ENCODE measurements around the gene RHEX.

RHEX gene

DNA sequence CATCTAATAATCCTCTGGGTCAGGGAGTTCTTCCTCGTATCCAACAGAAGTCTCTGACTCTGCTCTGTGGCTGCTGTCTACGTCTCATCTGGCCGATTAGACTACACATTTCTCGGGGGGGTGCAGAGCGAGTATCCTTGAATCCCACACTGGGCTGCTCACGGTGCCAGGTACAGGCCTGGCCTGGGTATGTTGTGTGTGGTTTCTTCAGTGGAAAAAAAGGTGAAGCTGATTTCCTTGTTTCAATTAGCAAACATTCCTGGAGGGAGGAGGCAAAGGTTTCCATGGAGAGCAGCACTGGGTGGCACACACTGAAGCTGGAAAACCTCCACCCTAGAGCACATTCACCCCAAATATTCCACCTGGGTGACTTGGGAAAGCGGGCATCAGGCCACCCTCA is 47.7 kb upstream of the RHEX start:
- Histone ChIP-seq H3K36me3 (replicated peaks; ENCODE audit: insufficient read depth, low read length) (no peaks in the 10 kb centered on the region), H3K27me3 (replicated peaks; ENCODE audit: insufficient read depth, low read length) (no peaks in the 10 kb centered on the region), H3K79me2 (ENCODE audit: low read length) (no peaks in the 10 kb centered on the region), H2AFZ (ENCODE audit: low read length) (no peak overlapping the region), H3K4me1 (ENCODE audit: low read length) (peaks cover 10% of the 10 kb centered on the region), H3K9ac (ENCODE audit: low read length) (no peak overlapping the region), H3K4me2 (ENCODE audit: low read depth, low read length) (no peak overlapping the region), H3K9me2 (replicated peaks; ENCODE audit: insufficient read depth, low read length) (no peaks in the 10 kb centered on the region), H4K20me1 (ENCODE audit: insufficient read depth, low read length) (no peaks in the 10 kb centered on the region), H3F3A (ENCODE audit: insufficient read depth, low read length) (no peaks in the 10 kb centered on the region), H3K9me3 (replicated peaks; ENCODE audit: insufficient read depth, low read length) (no peaks in the 10 kb centered on the region), H3K4me3 (ENCODE audit: low read length) (no peak overlapping the region), H3K27ac (ENCODE audit: low read length) (no peak overlapping the region)
- TF ChIP-seq EZH2 (optimal IDR thresholded peaks at IDR 0.05; ENCODE audit: low read depth, low read length), result no peak
- TF ChIP-seq, protein P1, sequence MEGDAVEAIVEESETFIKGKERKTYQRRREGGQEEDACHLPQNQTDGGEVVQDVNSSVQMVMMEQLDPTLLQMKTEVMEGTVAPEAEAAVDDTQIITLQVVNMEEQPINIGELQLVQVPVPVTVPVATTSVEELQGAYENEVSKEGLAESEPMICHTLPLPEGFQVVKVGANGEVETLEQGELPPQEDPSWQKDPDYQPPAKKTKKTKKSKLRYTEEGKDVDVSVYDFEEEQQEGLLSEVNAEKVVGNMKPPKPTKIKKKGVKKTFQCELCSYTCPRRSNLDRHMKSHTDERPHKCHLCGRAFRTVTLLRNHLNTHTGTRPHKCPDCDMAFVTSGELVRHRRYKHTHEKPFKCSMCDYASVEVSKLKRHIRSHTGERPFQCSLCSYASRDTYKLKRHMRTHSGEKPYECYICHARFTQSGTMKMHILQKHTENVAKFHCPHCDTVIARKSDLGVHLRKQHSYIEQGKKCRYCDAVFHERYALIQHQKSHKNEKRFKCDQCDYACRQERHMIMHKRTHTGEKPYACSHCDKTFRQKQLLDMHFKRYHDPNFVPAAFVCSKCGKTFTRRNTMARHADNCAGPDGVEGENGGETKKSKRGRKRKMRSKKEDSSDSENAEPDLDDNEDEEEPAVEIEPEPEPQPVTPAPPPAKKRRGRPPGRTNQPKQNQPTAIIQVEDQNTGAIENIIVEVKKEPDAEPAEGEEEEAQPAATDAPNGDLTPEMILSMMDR (IDR thresholded peaks at IDR 0.05; ENCODE audit: low read length), result no peak
- TF ChIP-seq EZH2phosphoT487 (IDR thresholded peaks at IDR 0.05; ENCODE audit: low read length), result no peak
- no peak for DNase-seq

DNA sequence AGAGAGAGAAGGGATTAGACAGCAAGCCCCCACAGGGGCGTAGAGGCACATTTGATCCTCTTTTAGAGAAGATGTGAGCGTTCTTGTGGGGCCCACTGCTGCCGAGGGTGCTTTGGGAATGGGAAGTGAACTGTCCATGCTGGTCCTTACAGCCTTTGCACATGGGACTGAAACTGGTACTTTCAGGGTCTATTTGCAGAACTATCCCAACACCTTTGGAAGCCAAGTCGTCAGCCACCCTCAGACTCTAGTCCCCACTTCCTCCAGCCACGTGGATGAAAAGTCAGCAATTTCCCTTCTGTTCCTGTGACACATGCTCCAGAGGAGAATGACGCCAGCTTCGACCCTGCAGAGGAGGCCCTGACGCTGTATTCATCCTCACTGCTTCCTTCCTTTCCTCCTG is 47.2 kb upstream of the RHEX start:
- Histone ChIP-seq H3K4me3 (ENCODE audit: low read length) (no peak overlapping the region), H3K27me3 (replicated peaks; ENCODE audit: insufficient read depth, low read length) (no peaks in the 10 kb centered on the region), H4K20me1 (ENCODE audit: insufficient read depth, low read length) (no peaks in the 10 kb centered on the region), H3K79me2 (ENCODE audit: low read length) (no peaks in the 10 kb centered on the region), H3K4me1 (ENCODE audit: low read length) (peaks cover 10% of the 10 kb centered on the region), H2AFZ (ENCODE audit: low read length) (no peak overlapping the region), H3K27ac (ENCODE audit: low read length) (no peak overlapping the region), H3K36me3 (replicated peaks; ENCODE audit: insufficient read depth, low read length) (no peaks in the 10 kb centered on the region), H3K9me2 (replicated peaks; ENCODE audit: insufficient read depth, low read length) (no peaks in the 10 kb centered on the region), H3K4me2 (ENCODE audit: low read depth, low read length) (no peak overlapping the region), H3F3A (ENCODE audit: insufficient read depth, low read length) (no peaks in the 10 kb centered on the region), H3K9me3 (replicated peaks; ENCODE audit: insufficient read depth, low read length) (no peaks in the 10 kb centered on the region), H3K9ac (ENCODE audit: low read length) (no peak overlapping the region)
- TF ChIP-seq, protein P1 (IDR thresholded peaks at IDR 0.05; ENCODE audit: low read length), result no peak
- TF ChIP-seq EZH2phosphoT487 (IDR thresholded peaks at IDR 0.05; ENCODE audit: low read length) (no peak), EZH2 (optimal IDR thresholded peaks at IDR 0.05; ENCODE audit: low read depth, low read length) (no peak)
- DNase-seq, result no peak

DNA sequence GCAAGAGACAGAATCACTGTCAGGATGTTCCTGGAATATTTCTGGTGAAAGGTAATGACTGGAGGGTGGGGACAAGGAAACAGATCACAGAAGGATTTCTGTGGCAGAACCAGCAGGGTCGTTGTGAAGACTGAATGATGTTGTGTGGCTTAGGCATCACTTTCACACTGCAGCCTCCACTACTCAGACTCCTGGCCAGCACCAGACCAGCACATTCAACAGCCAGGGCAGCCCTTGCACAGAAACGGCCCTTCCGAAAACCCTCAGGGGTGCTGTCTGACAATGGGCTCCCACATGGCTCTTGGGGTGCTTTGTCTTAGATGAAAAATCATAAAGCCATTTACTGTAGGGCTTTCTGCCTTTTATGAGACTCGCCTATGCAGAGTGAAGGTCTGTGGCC is 46.0 kb upstream of the RHEX start:
- Histone ChIP-seq H3K4me1 (ENCODE audit: low read length) (peaks cover 7% of the 10 kb centered on the region), H3K27ac (ENCODE audit: low read length) (no peak overlapping the region), H4K20me1 (ENCODE audit: insufficient read depth, low read length) (no peaks in the 10 kb centered on the region), H3K4me3 (ENCODE audit: low read length) (no peak overlapping the region), H3K27me3 (replicated peaks; ENCODE audit: insufficient read depth, low read length) (no peaks in the 10 kb centered on the region), H3F3A (ENCODE audit: insufficient read depth, low read length) (no peaks in the 10 kb centered on the region), H3K9ac (ENCODE audit: low read length) (no peak overlapping the region), H3K79me2 (ENCODE audit: low read length) (no peaks in the 10 kb centered on the region), H3K4me2 (ENCODE audit: low read depth, low read length) (no peak overlapping the region), H3K36me3 (replicated peaks; ENCODE audit: insufficient read depth, low read length) (no peaks in the 10 kb centered on the region), H3K9me2 (replicated peaks; ENCODE audit: insufficient read depth, low read length) (no peaks in the 10 kb centered on the region), H2AFZ (ENCODE audit: low read length) (no peak overlapping the region), H3K9me3 (replicated peaks; ENCODE audit: insufficient read depth, low read length) (no peaks in the 10 kb centered on the region)
- TF ChIP-seq, protein P1 (IDR thresholded peaks at IDR 0.05; ENCODE audit: low read length), result no peak
- TF ChIP-seq EZH2phosphoT487 (IDR thresholded peaks at IDR 0.05; ENCODE audit: low read length) (no peak), EZH2 (optimal IDR thresholded peaks at IDR 0.05; ENCODE audit: low read depth, low read length) (no peak)
- DNase-seq, result no peak
